Measurements from ENCODE around the gene OGDHL. TPM values are rescaled to one million over a fixed set of nuclear protein-coding genes. Genes with fewer than 3 reads are reported as not detected.
A peak's percentile ranks its signal among the peaks of the same experiment; 100 is the strongest.

The OGDHL gene
- total RNA-seq, 1 donor from 2014 or later, result 1.9 TPM

- H3K27ac ChIP-seq (ENCODE audit: low read depth, low read length), result no peak overlapping the region
- H3K4me3 Mint-ChIP-seq (ENCODE audit: unreplicated experiment), result no peak overlapping the region
- FAIRE-seq, result peak; percentile 80
Measured at GRCh38 chr10:49741108-49741995, 20.8 kb downstream of the OGDHL start.

DNA sequence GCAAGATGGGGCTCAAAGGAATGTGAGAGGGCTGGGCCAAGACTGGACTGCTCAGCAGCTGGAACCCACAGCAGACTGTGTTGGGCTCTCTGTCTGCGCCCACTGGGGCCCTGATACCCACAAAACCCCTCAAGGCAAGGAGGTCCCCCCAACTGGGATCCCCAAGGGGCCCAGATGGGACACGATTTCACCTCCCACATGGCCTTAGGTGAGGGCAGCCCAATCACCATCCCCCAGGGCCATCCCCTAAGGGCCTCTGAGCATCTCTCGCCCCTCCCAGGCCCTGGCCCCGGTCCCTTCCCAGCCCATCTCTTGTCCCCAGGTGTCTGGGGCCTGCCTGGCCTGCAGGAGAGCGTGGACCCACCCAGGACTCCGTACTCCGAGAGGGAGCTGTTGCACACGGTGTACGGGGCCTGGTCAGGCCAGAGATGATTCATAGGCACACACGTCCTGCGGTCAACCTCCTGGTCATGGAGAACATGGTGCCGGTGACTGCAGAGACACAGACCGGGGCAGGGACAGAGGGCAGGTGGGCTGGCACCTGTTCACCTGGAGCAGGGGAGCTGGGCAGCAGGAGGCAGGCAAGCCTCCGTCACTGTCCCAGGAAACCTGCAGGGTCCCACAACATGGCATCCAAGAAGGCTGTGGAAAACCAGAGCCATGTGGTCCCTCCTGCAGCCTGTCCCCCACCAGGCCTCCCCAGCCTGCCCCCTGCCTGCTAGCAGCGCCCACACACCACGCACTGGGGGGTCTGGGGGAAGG is 21.6 kb downstream of the OGDHL start:
- TF ChIP-seq, protein P1, sequence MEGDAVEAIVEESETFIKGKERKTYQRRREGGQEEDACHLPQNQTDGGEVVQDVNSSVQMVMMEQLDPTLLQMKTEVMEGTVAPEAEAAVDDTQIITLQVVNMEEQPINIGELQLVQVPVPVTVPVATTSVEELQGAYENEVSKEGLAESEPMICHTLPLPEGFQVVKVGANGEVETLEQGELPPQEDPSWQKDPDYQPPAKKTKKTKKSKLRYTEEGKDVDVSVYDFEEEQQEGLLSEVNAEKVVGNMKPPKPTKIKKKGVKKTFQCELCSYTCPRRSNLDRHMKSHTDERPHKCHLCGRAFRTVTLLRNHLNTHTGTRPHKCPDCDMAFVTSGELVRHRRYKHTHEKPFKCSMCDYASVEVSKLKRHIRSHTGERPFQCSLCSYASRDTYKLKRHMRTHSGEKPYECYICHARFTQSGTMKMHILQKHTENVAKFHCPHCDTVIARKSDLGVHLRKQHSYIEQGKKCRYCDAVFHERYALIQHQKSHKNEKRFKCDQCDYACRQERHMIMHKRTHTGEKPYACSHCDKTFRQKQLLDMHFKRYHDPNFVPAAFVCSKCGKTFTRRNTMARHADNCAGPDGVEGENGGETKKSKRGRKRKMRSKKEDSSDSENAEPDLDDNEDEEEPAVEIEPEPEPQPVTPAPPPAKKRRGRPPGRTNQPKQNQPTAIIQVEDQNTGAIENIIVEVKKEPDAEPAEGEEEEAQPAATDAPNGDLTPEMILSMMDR (IDR thresholded peaks at IDR 0.05; ENCODE audit: insufficient read depth, low read depth, low read length), result no peak
- no peak for TF ChIP-seq EZH2 (IDR thresholded peaks at IDR 0.05; ENCODE audit: insufficient read depth, low read length)

More at GRCh38 chr10:49741108-49741995, 20.8 kb downstream of the OGDHL start:
- TF ChIP-seq, protein P1 (IDR thresholded peaks at IDR 0.05; ENCODE audit: insufficient read depth, low read depth, low read length), result no peak
- TF ChIP-seq EZH2 (IDR thresholded peaks at IDR 0.05; ENCODE audit: insufficient read depth, low read length), result no peak
- peaks cover 2% of the 10 kb centered on the region for H3K27me3 Mint-ChIP-seq (ENCODE audit: low read depth, unreplicated experiment)
- no peak overlapping the region for H3K9ac ChIP-seq (ENCODE audit: low read length)
- H3K9me3 ChIP-seq (ENCODE audit: insufficient read depth, low read depth, low read length), result peaks cover 6% of the 10 kb centered on the region
- peaks cover 4% of the 10 kb centered on the region for H3K36me3 Mint-ChIP-seq (ENCODE audit: low read depth, unreplicated experiment)
- H3K4me2 ChIP-seq (ENCODE audit: low read length), result no peak overlapping the region
- no peaks in the 10 kb centered on the region for H3K4me1 Mint-ChIP-seq (ENCODE audit: low read depth, unreplicated experiment)
- H3K27ac Mint-ChIP-seq (ENCODE audit: unreplicated experiment), result no peak overlapping the region
- no peaks in the 10 kb centered on the region for H3K27me3 ChIP-seq (ENCODE audit: insufficient read depth, low read length)
- no peak overlapping the region for H3K4me3 ChIP-seq (ENCODE audit: insufficient read depth, low read depth, low read length)
- H2AFZ ChIP-seq (ENCODE audit: low read depth, low read length), result no peak overlapping the region
- DNase-seq (ENCODE audit: low read depth), result no peak
- H3K36me3 ChIP-seq (ENCODE audit: insufficient read depth, low read length), result no peaks in the 10 kb centered on the region
- H3K79me2 ChIP-seq (ENCODE audit: insufficient read depth, low read length), result no peaks in the 10 kb centered on the region
- H3K9me3 Mint-ChIP-seq (ENCODE audit: unreplicated experiment), result no peaks in the 10 kb centered on the region
- H3K4me1 ChIP-seq (ENCODE audit: insufficient read depth, low read length), result no peaks in the 10 kb centered on the region
- H4K20me1 ChIP-seq (ENCODE audit: insufficient read depth, low read length), result no peaks in the 10 kb centered on the region

More for the DNA sequence above, 21.6 kb downstream of the OGDHL start:
- H3K9me3 ChIP-seq (ENCODE audit: insufficient read depth, low read depth, low read length), result peaks cover 6% of the 10 kb centered on the region
- no peaks in the 10 kb centered on the region for H3K4me1 ChIP-seq (ENCODE audit: insufficient read depth, low read length)
- H3K36me3 Mint-ChIP-seq (ENCODE audit: low read depth, unreplicated experiment), result peaks cover 4% of the 10 kb centered on the region
- H3K27ac ChIP-seq (ENCODE audit: low read depth, low read length), result no peak overlapping the region
- H3K27me3 ChIP-seq (ENCODE audit: insufficient read depth, low read length), result no peaks in the 10 kb centered on the region
- H3K36me3 ChIP-seq (ENCODE audit: insufficient read depth, low read length), result no peaks in the 10 kb centered on the region
- no peaks in the 10 kb centered on the region for H3K9me3 Mint-ChIP-seq (ENCODE audit: unreplicated experiment)
- FAIRE-seq, result no peak
- H3K27ac Mint-ChIP-seq (ENCODE audit: unreplicated experiment), result no peak overlapping the region
- no peaks in the 10 kb centered on the region for H3K4me1 Mint-ChIP-seq (ENCODE audit: low read depth, unreplicated experiment)
- no peak for DNase-seq (ENCODE audit: low read depth)
- no peak overlapping the region for H3K9ac ChIP-seq (ENCODE audit: low read length)
- peaks cover 5% of the 10 kb centered on the region for H3K27me3 Mint-ChIP-seq (ENCODE audit: low read depth, unreplicated experiment)
- H3K79me2 ChIP-seq (ENCODE audit: insufficient read depth, low read length), result no peaks in the 10 kb centered on the region
- H4K20me1 ChIP-seq (ENCODE audit: insufficient read depth, low read length), result no peaks in the 10 kb centered on the region
- no peak overlapping the region for H3K4me3 ChIP-seq (ENCODE audit: insufficient read depth, low read depth, low read length)
- no peak overlapping the region for H2AFZ ChIP-seq (ENCODE audit: low read depth, low read length)
- H3K4me3 Mint-ChIP-seq (ENCODE audit: unreplicated experiment), result no peak overlapping the region
- H3K4me2 ChIP-seq (ENCODE audit: low read length), result no peak overlapping the region

Measured in astrocyte (in vitro differentiated cells and primary cell).